Uterus (tissue), 2 donors: ENCODE measurements around the gene CHMP4B.

Experiments
- POLR2A ChIP-seq, 2 donors: fragments of 450-650 bp; IDR thresholded peaks; one replicate each; pipeline ENCODE4 v1.6.1; 2016; ENCODE audit warnings: antibody characterized with exemption in 2 of 2, mild to moderate bottlenecking in 1 of 2, moderate library complexity in 1 of 2
- TF ChIP-seq, protein P1 (sequence below), 4 experiments: fragments of 200-600 bp in 2 of 4; fragments of 450-650 bp in 2 of 4; sonication (generic) in 2 of 4; IDR thresholded peaks; one replicate each; pipeline ENCODE4 v1.5.1; 2016 to 2019; ENCODE audit warnings: antibody characterized with exemption in 4 of 4, mild to moderate bottlenecking in 2 of 4, moderate library complexity in 1 of 4

DNA sequence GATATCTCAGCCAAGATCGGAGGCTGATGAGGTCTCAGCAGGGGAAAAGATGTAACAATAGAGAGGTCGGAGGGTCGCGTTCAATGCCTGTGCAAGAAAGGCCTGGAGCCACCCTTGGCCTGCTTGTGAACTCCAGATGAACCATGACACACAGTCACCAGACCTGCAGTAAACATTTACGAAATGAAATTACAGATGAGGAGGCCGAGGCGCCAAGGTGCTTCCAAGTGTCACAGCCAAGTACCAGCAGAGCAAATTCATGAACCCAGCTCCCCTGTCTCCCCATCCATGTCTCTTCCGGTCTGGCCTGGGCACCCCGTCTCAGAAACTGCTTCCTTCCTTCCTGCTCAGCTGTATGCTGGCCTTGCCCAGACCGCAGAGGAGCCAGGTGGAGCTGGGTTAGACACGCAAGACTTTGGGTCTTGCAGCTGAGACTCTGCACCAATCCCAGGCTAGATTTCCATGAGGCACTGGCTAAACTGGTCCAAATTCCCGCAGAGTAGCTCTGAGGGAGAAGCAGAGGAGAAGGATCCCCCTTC, 48.1 kb downstream of the CHMP4B start:
- TF ChIP-seq POLR2A (IDR thresholded peaks at IDR 0.05): no peak
- TF ChIP-seq, protein P1, sequence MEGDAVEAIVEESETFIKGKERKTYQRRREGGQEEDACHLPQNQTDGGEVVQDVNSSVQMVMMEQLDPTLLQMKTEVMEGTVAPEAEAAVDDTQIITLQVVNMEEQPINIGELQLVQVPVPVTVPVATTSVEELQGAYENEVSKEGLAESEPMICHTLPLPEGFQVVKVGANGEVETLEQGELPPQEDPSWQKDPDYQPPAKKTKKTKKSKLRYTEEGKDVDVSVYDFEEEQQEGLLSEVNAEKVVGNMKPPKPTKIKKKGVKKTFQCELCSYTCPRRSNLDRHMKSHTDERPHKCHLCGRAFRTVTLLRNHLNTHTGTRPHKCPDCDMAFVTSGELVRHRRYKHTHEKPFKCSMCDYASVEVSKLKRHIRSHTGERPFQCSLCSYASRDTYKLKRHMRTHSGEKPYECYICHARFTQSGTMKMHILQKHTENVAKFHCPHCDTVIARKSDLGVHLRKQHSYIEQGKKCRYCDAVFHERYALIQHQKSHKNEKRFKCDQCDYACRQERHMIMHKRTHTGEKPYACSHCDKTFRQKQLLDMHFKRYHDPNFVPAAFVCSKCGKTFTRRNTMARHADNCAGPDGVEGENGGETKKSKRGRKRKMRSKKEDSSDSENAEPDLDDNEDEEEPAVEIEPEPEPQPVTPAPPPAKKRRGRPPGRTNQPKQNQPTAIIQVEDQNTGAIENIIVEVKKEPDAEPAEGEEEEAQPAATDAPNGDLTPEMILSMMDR (IDR thresholded peaks at IDR 0.05): no peak
